Nephron progenitor cell (in vitro differentiated cells): ENCODE measurements around the gene NOP53.
"Not testable (repeated sequence)": the region's sequence is repeated elsewhere in the genome, so short reads cannot be mapped to it uniquely, and the experiment has no call there.

Experiments used
- DNase-seq: peaks from one replicate; pipeline ENCODE4 v3.0.0; 2021
- H3K27ac Mint-ChIP-seq: 2 replicates; pipeline ENCODE4 v1.8.0; 2021; ENCODE audit warnings: mild to moderate bottlenecking, moderate library complexity, mixed read lengths
- H3K27me3 Mint-ChIP-seq: 2 replicates; pipeline ENCODE4 v1.8.0; 2021; ENCODE audit warnings: mild to moderate bottlenecking, low read depth, mixed read lengths; ENCODE audit not compliant: poor library complexity
- H3K36me3 Mint-ChIP-seq: 2 replicates; pipeline ENCODE4 v1.8.0; 2021; ENCODE audit warnings: low read depth, mixed read lengths
- H3K4me1 Mint-ChIP-seq: 2 replicates; pipeline ENCODE4 v1.8.0; 2021; ENCODE audit warnings: mixed read lengths
- H3K4me3 Mint-ChIP-seq: 2 replicates; pipeline ENCODE4 v1.8.0; 2021; ENCODE audit warnings: mild to moderate bottlenecking, moderate library complexity, mixed read lengths
- H3K9me3 Mint-ChIP-seq: 2 replicates; pipeline ENCODE4 v1.8.0; 2021; ENCODE audit warnings: mild to moderate bottlenecking, moderate library complexity, mixed read lengths
- TF ChIP-seq, protein P1 (sequence below): fragments of 200-600 bp; sonication (generic); IDR thresholded peaks from 2 replicates; pipeline ENCODE4 v1.5.0; 2021; ENCODE audit warnings: antibody characterized with exemption

The NOP53 gene

DNA sequence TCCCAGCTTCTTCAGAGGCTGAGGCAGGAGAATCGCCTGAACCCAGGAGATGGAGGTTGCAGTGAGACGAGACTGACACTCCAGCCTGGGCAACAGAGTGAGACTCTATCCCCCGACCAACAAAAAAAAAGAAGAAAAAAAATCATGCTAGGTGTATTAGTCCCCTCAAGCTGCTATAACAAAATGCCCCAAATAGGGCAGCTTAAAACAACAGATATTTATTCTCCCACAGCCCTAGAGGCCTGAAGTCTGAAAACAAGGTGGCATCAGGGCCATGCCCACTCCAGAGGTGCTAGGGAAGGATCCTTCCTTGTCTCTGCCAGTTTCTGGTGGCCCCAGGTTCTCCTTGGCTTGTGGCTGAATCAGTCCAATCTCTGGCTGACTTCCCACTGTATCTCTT, 40.7 kb upstream of the NOP53 start:
- no peak overlapping the region for H3K27ac Mint-ChIP-seq
- H3K4me3 Mint-ChIP-seq, result no peak overlapping the region
- peaks cover 28% of the 10 kb centered on the region for H3K36me3 Mint-ChIP-seq
- H3K9me3 Mint-ChIP-seq, result no peaks in the 10 kb centered on the region
- TF ChIP-seq, protein P1, sequence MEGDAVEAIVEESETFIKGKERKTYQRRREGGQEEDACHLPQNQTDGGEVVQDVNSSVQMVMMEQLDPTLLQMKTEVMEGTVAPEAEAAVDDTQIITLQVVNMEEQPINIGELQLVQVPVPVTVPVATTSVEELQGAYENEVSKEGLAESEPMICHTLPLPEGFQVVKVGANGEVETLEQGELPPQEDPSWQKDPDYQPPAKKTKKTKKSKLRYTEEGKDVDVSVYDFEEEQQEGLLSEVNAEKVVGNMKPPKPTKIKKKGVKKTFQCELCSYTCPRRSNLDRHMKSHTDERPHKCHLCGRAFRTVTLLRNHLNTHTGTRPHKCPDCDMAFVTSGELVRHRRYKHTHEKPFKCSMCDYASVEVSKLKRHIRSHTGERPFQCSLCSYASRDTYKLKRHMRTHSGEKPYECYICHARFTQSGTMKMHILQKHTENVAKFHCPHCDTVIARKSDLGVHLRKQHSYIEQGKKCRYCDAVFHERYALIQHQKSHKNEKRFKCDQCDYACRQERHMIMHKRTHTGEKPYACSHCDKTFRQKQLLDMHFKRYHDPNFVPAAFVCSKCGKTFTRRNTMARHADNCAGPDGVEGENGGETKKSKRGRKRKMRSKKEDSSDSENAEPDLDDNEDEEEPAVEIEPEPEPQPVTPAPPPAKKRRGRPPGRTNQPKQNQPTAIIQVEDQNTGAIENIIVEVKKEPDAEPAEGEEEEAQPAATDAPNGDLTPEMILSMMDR, result no peak
- H3K27me3 Mint-ChIP-seq, result peaks cover 28% of the 10 kb centered on the region
- H3K4me1 Mint-ChIP-seq, result peaks cover 4% of the 10 kb centered on the region
- no peak for DNase-seq

DNA sequence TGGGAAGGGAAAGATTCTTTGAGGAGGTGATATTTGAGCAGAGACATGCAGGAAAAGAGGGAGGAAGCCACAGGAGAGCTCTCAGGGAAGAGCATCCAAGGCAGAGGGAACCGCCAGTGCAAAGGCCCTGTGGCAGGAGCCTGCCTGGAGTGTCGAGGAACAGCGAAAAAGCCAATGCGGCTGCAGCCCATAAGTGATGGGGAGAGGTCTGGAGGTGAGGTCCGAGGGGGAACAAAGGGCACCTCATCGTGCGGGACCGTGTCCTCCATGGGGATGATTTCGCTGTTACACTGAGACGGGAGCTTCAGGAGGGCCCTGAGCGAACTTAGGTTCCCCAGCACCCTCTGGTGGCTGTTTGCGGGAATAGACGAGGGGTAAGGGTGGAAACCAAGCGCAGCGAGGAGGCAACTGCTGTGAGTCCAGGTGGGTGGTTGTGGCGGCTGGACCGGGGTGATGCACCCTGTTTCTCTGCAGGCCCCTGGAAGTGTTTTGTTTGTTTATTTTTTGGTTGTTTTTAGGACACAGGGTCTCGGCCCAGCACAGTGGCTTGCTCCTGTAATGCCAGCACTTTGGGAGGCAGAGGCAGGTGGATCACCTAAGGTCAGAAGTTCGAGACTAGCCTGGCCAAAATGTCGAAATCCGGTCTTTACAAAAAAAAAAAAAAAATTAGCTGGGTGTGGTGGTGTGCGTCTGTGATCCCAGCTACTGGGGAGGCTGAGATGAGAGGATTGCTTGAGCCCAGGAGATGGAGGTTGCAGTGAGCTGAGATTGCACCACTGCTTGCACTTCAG, 38.0 kb upstream of the NOP53 start:
- Mint-ChIP-seq H3K27ac (peak overlapping the region; percentile 39), H3K4me1 (peaks cover 4% of the 10 kb centered on the region), H3K9me3 (peaks cover 5% of the 10 kb centered on the region), H3K27me3 (peaks cover 47% of the 10 kb centered on the region), H3K4me3 (no peak overlapping the region), H3K36me3 (peaks cover 16% of the 10 kb centered on the region)
- TF ChIP-seq, protein P1, result peak; percentile 69
- DNase-seq, result peak; percentile 76

DNA sequence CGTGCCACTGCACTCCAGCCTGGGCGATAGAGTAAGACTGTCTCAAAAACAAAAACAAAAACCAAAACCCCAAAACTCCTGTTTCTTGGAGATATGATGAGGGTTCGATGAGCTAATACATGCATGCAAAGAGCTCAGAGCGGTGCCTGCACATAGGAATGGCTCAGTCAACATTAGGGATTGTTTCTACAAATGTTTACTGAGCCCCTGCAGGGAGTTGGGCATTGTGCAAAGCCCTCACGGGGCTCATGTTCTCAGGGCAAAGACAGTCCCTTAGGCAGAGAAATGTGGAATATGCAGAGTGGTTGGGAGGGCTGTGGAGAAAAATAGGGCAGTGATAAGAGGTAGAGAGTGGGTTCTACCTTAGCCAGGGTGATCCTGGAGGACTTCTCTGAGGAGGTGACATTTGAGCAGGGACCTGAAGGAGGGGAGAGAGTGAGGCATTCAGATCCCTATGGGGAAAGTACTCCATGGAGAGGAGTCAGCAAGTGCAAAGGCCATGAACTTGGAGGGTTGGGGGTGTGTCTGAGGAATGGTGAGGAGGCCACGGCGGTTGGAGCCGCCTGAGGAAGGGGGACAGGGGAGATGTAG, 33.6 kb upstream of the NOP53 start:
- Mint-ChIP-seq H3K27me3 (peaks cover 71% of the 10 kb centered on the region), H3K27ac (no peak overlapping the region), H3K9me3 (peaks cover 32% of the 10 kb centered on the region), H3K4me1 (no peaks in the 10 kb centered on the region), H3K36me3 (no peaks in the 10 kb centered on the region), H3K4me3 (no peak overlapping the region)
- DNase-seq, result no peak
- TF ChIP-seq, protein P1, result no peak

DNA sequence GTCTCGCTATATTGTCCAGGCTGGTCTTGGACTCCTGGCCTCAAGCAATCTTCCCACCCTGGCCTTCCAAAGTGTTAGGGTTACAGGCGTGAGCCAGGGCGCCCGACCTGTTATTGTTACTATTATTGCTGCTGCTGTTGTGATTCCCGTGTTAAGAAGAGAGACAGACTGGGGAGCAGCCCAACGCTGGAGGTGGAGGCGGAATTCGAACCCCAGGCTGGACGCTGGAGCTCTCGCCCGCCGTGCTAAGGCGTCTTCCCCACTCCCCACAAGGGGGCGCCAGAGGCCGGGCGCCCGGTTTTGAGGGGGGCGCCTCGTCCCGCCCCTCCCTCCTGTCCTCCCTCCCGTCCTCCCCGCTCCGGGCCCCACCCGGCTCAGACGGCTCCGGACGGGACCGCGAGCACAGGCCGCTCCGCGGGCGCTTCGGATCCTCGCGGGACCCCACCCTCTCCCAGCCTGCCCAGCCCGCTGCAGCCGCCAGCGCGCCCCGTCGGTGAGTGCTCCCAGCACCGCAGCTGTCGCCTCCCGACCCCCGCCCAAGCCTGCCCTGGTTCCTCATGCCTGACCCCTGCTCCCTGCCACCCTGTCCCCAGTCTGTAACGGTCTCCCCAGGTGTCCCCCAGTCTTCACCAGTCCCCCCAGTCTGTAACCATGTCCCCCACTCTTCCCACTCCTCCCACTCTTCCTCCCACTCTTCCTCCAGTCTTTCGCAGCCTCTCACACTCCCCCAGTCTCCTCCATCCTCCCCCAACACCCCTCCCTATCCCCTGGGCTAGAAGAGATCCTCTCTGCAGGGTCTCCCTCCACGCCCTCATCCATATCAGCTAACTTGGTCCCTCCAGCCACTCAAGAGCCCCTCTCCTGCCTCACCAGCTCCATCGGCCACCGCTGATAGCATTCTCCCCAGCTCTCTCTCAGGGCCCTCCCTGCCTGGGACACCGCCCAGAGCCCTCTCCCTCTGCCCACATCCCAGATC, 32.0 kb upstream of the NOP53 start, which contains the start of gene EHD2:
Gene EHD2 (plus strand): TSS at position 377 of the 976 bp plus-strand sequence. CDS start 3,191 bp downstream, outside the sequence.
- peak; percentile 61 for DNase-seq
- H3K27me3 Mint-ChIP-seq, result peaks cover 57% of the 10 kb centered on the region
- peaks cover 39% of the 10 kb centered on the region for H3K9me3 Mint-ChIP-seq
- no peaks in the 10 kb centered on the region for H3K4me1 Mint-ChIP-seq
- H3K4me3 Mint-ChIP-seq, result peak within 1 kb of the TSS; percentile 54
- TF ChIP-seq, protein P1, result peak; percentile 69
- H3K27ac Mint-ChIP-seq, result no peak within 1 kb of the TSS
- no peaks in the 10 kb centered on the region for H3K36me3 Mint-ChIP-seq

DNA sequence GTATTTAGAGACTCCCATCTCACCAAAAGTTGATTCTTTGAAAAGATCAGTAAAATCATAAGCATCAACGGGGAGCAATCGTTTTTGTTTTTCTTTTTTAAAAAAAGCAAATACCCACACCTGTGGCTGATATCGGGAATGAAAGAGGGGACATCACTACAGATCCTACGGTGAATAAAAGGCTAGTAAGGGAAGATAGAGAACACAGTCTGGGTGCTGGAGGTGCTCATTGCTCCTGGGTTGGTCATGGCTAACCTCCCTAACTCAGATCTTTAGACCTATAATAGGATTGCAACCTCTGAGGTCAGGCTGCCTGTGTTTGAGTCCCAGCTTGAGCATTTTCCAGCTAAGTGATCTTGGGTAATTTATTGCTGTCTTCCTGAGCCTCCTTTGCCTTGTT, 31.0 kb upstream of the NOP53 start:
- Mint-ChIP-seq H3K27ac (no peak overlapping the region), H3K36me3 (no peaks in the 10 kb centered on the region), H3K4me1 (peaks cover 6% of the 10 kb centered on the region), H3K27me3 (peaks cover 52% of the 10 kb centered on the region), H3K4me3 (no peak overlapping the region), H3K9me3 (peaks cover 39% of the 10 kb centered on the region)
- no peak for DNase-seq
- TF ChIP-seq, protein P1, result no peak

DNA sequence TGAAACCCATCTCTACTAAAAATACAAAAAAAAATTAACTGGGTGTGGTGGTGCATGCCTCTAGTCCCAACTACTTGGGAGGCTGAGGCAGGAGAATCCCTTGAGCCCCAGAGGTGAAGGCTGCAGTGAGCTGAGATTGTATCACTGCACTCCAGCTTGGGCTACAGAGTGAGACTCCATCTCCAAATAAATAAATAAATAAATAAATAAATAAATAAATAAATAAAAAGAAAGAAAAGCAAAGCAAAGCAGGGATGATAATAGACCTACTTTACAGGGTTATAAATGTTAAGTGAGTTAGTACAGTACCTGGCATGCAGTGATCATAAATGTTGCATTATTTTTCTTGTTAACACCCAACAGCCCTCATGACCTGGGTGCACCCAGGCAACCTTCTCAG, 30.5 kb upstream of the NOP53 start:
- not testable (repeated sequence) for H3K4me3 Mint-ChIP-seq, H3K4me1 Mint-ChIP-seq, DNase-seq, H3K27ac Mint-ChIP-seq, H3K36me3 Mint-ChIP-seq
- Mint-ChIP-seq H3K9me3 (peaks cover 39% of the 10 kb centered on the region), H3K27me3 (peaks cover 48% of the 10 kb centered on the region)
